HUES48 (cell line): ENCODE measurements around the gene EMID1.

ENCODE experiments used
- H3K27ac ChIP-seq: one replicate; pipeline ENCODE4 v1.7.0; 2013; ENCODE audit warnings: low read depth, low read length, inconsistent platforms
- H3K27me3 ChIP-seq: 2 replicates; pipeline ENCODE4 v1.6.1; 2013; ENCODE audit warnings: mild to moderate bottlenecking, low read length; ENCODE audit not compliant: control insufficient read depth, insufficient read depth
- H3K36me3 ChIP-seq: 2 replicates; pipeline ENCODE4 v1.6.1; 2013; ENCODE audit warnings: low read length; ENCODE audit not compliant: control insufficient read depth, insufficient read depth
- H3K4me1 ChIP-seq: 2 replicates; pipeline ENCODE4 v1.6.1; 2013; ENCODE audit warnings: mild to moderate bottlenecking, low read length; ENCODE audit not compliant: control insufficient read depth, insufficient read depth
- H3K4me3 ChIP-seq: 2 replicates; pipeline ENCODE4 v1.5.1; 2013; ENCODE audit warnings: mild to moderate bottlenecking, low read depth, low read length
- H3K9ac ChIP-seq: 2 replicates; pipeline ENCODE4 v1.6.1; 2013; ENCODE audit warnings: mild to moderate bottlenecking, low read depth, low read length, moderate library complexity
- H3K9me3 ChIP-seq: 2 replicates; pipeline ENCODE4 v1.6.1; 2013; ENCODE audit warnings: low read length; ENCODE audit not compliant: control insufficient read depth, insufficient read depth

EMID1 gene

GRCh38 chr22:29172216-29172615 lies 33.5 kb upstream of the EMID1 start:
- H3K27me3 ChIP-seq: no peaks in the 10 kb centered on the region
- H3K36me3 ChIP-seq: no peaks in the 10 kb centered on the region
- H3K9ac ChIP-seq: no peak overlapping the region
- H3K27ac ChIP-seq: no peak overlapping the region
- no peaks in the 10 kb centered on the region for H3K4me1 ChIP-seq
- peaks cover 2% of the 10 kb centered on the region; the same call in 1 of the 2 replicates for H3K9me3 ChIP-seq
- no peak overlapping the region for H3K4me3 ChIP-seq

GRCh38 chr22:29175312-29175835 lies 30.3 kb upstream of the EMID1 start:
- peaks cover 2% of the 10 kb centered on the region; the same call in 1 of the 2 replicates for H3K9me3 ChIP-seq
- H3K36me3 ChIP-seq: no peaks in the 10 kb centered on the region
- no peaks in the 10 kb centered on the region for H3K27me3 ChIP-seq
- no peak overlapping the region for H3K4me3 ChIP-seq
- H3K27ac ChIP-seq: no peak overlapping the region
- no peak overlapping the region for H3K9ac ChIP-seq
- no peaks in the 10 kb centered on the region for H3K4me1 ChIP-seq

- no peaks in the 10 kb centered on the region for H3K36me3 ChIP-seq
- H3K27me3 ChIP-seq: no peaks in the 10 kb centered on the region
- H3K4me1 ChIP-seq: no peaks in the 10 kb centered on the region
- no peak overlapping the region for H3K4me3 ChIP-seq
- H3K9me3 ChIP-seq: no peaks in the 10 kb centered on the region
- H3K27ac ChIP-seq: no peak overlapping the region
- no peak overlapping the region for H3K9ac ChIP-seq
Observed at GRCh38 chr22:29183971-29184848, 21.5 kb upstream of the EMID1 start.

GRCh38 chr22:29184849-29185490 lies 20.7 kb upstream of the EMID1 start:
- Histone ChIP-seq H3K4me1 (no peaks in the 10 kb centered on the region), H3K9ac (no peak overlapping the region), H3K4me3 (no peak overlapping the region), H3K9me3 (no peaks in the 10 kb centered on the region), H3K27me3 (no peaks in the 10 kb centered on the region), H3K36me3 (no peaks in the 10 kb centered on the region), H3K27ac (no peak overlapping the region)

GRCh38 chr22:29186302-29186701 lies 19.4 kb upstream of the EMID1 start:
- Histone ChIP-seq H3K4me1 (no peaks in the 10 kb centered on the region), H3K9ac (no peak overlapping the region), H3K9me3 (no peaks in the 10 kb centered on the region), H3K36me3 (no peaks in the 10 kb centered on the region), H3K4me3 (no peak overlapping the region), H3K27me3 (no peaks in the 10 kb centered on the region), H3K27ac (no peak overlapping the region)

GRCh38 chr22:29187831-29188230 lies 17.9 kb upstream of the EMID1 start:
- Histone ChIP-seq H3K4me3 (no peak overlapping the region), H3K27ac (no peak overlapping the region), H3K4me1 (no peaks in the 10 kb centered on the region), H3K9ac (no peak overlapping the region), H3K36me3 (no peaks in the 10 kb centered on the region), H3K9me3 (no peaks in the 10 kb centered on the region), H3K27me3 (no peaks in the 10 kb centered on the region)

- H3K4me3 ChIP-seq: no peak overlapping the region
- H3K27ac ChIP-seq: no peak overlapping the region
- no peaks in the 10 kb centered on the region for H3K36me3 ChIP-seq
- no peak overlapping the region for H3K9ac ChIP-seq
- H3K4me1 ChIP-seq: no peaks in the 10 kb centered on the region
- no peaks in the 10 kb centered on the region for H3K27me3 ChIP-seq
- no peaks in the 10 kb centered on the region for H3K9me3 ChIP-seq
Observed at GRCh38 chr22:29190051-29190450, 15.6 kb upstream of the EMID1 start.

- no peaks in the 10 kb centered on the region for H3K27me3 ChIP-seq
- no peaks in the 10 kb centered on the region for H3K4me1 ChIP-seq
- H3K36me3 ChIP-seq: no peaks in the 10 kb centered on the region
- no peaks in the 10 kb centered on the region for H3K9me3 ChIP-seq
- H3K4me3 ChIP-seq: no peak overlapping the region
- no peak overlapping the region for H3K9ac ChIP-seq
- H3K27ac ChIP-seq: no peak overlapping the region
Observed at GRCh38 chr22:29190918-29191317, 14.8 kb upstream of the EMID1 start.

GRCh38 chr22:29193021-29193420 lies 12.7 kb upstream of the EMID1 start:
- no peaks in the 10 kb centered on the region for H3K27me3 ChIP-seq
- H3K36me3 ChIP-seq: no peaks in the 10 kb centered on the region
- H3K9ac ChIP-seq: no peak overlapping the region
- no peaks in the 10 kb centered on the region for H3K4me1 ChIP-seq
- no peaks in the 10 kb centered on the region for H3K9me3 ChIP-seq
- H3K4me3 ChIP-seq: no peak overlapping the region
- H3K27ac ChIP-seq: no peak overlapping the region

- no peak overlapping the region for H3K27ac ChIP-seq
- no peaks in the 10 kb centered on the region for H3K27me3 ChIP-seq
- no peak overlapping the region for H3K4me3 ChIP-seq
- no peaks in the 10 kb centered on the region for H3K4me1 ChIP-seq
- no peaks in the 10 kb centered on the region for H3K9me3 ChIP-seq
- H3K9ac ChIP-seq: no peak overlapping the region
- no peaks in the 10 kb centered on the region for H3K36me3 ChIP-seq
Observed at GRCh38 chr22:29194184-29194583, 11.5 kb upstream of the EMID1 start.
